Smooth muscle cell (in vitro differentiated cells): ENCODE measurements around the gene DFFB. TPM values are rescaled to one million over a fixed set of nuclear protein-coding genes. Genes with fewer than 3 reads are reported as not detected.

Source experiments
- DNase-seq: peaks from one replicate; lab custom pipeline; 2025; ENCODE audit not compliant: unreplicated experiment; lab: John Stamatoyannopoulos, UW
- H2AFZ ChIP-seq: fragments of 200-600 bp; sonication (generic); 2 replicates; pipeline ENCODE4 v1.6.0; 2016; ENCODE audit warnings: antibody characterized with exemption, low read depth, mild to moderate bottlenecking
- H3F3A ChIP-seq: fragments of 200-600 bp; sonication (generic); 2 replicates; pipeline ENCODE4 v1.6.0; 2017; ENCODE audit warnings: antibody characterized with exemption, low read depth
- H3K27ac ChIP-seq: fragments of 200-600 bp; sonication (generic); 2 replicates; pipeline ENCODE4 v1.5.1; 2016; ENCODE audit warnings: low read depth, mild to moderate bottlenecking
- H3K27me3 ChIP-seq: fragments of 200-600 bp; sonication (generic); 2 replicates; pipeline ENCODE4 v1.6.1; 2016; ENCODE audit warnings: low read depth, mild to moderate bottlenecking
- H3K36me3 ChIP-seq: fragments of 200-600 bp; sonication (generic); 2 replicates; pipeline ENCODE4 v1.5.1; 2016; ENCODE audit warnings: low read depth
- H3K4me1 ChIP-seq: fragments of 200-600 bp; sonication (generic); 2 replicates; pipeline ENCODE4 v1.5.1; 2016; ENCODE audit warnings: low read depth
- H3K4me2 ChIP-seq: fragments of 200-600 bp; sonication (generic); 2 replicates; pipeline ENCODE4 v1.6.0; 2016; ENCODE audit warnings: mild to moderate bottlenecking
- H3K4me3 ChIP-seq: fragments of 200-600 bp; sonication (generic); 2 replicates; pipeline ENCODE4 v1.5.1; 2016; ENCODE audit warnings: mild to moderate bottlenecking
- H3K79me2 ChIP-seq: fragments of 200-600 bp; sonication (generic); 2 replicates; pipeline ENCODE4 v1.6.0; 2016; ENCODE audit warnings: low read depth, mild to moderate bottlenecking
- H3K9ac ChIP-seq: fragments of 200-600 bp; sonication (generic); 2 replicates; pipeline ENCODE4 v1.6.0; 2016; ENCODE audit warnings: low read depth
- H3K9me3 ChIP-seq: fragments of 200-600 bp; sonication (generic); replicated peaks from 2 replicates; pipeline ENCODE4 v1.5.1; 2016; ENCODE audit warnings: low read depth
- H4K20me1 ChIP-seq: fragments of 200-600 bp; sonication (generic); 2 replicates; pipeline ENCODE4 v1.6.0; 2016; ENCODE audit warnings: low read depth
- CTCF ChIP-seq: fragments of 200-600 bp; sonication (generic); IDR thresholded peaks from 2 replicates; pipeline ENCODE4 v1.5.1; 2017; ENCODE audit warnings: borderline replicate concordance, mild to moderate bottlenecking, antibody characterized with exemption; ENCODE audit not compliant: insufficient read depth, poor library complexity, severe bottlenecking
- WGBS: methylation state at CpG from one replicate; pipeline ENCODE4 v1.1.7; 2016; ENCODE audit warnings: low lambda C conversion rate; 5-methylcytosine and 5-hydroxymethylcytosine counted together
- polyA plus RNA-seq: library from polyadenylated mRNA; unstranded; fragments of >200 nt; fragmentation: Nextera tagmentation; extraction: Ambion mirVana; gene quantifications from 2 replicates; pipeline ENCODE4 v1.2.1, GENCODE V29; 2016
- total RNA-seq: library from RNA; depleted of rRNA; stranded (reverse); fragments of >200 nt; gene quantifications from 2 replicates; pipeline ENCODE4 v1.2.3, GENCODE V29; 2014

DFFB gene
- total and polyA plus RNA-seq, 2 experiments from 2014 or later: 3.3 to 4.5 TPM

- Histone ChIP-seq H3K4me2 (no peak overlapping the region), H3K27me3 (no peaks in the 10 kb centered on the region), H4K20me1 (no peaks in the 10 kb centered on the region), H3K36me3 (no peaks in the 10 kb centered on the region), H3K27ac (no peak overlapping the region), H2AFZ (no peak overlapping the region), H3K9ac (no peak overlapping the region), H3K4me1 (no peaks in the 10 kb centered on the region), H3K9me3 (no peaks in the 10 kb centered on the region), H3F3A (no peaks in the 10 kb centered on the region), H3K79me2 (no peaks in the 10 kb centered on the region), H3K4me3 (no peak overlapping the region)
- DNase-seq: no peak
- 83% methylated on average over 5 of the region's 5 CpGs for WGBS
- no peak for TF ChIP-seq CTCF
Observed at GRCh38 chr1:3919706-3920105, 62.4 kb downstream of the DFFB start.

- no peak for DNase-seq
- Histone ChIP-seq H3K4me1 (no peaks in the 10 kb centered on the region), H3K4me3 (no peak overlapping the region), H3K79me2 (no peaks in the 10 kb centered on the region), H3F3A (no peaks in the 10 kb centered on the region), H3K27me3 (no peaks in the 10 kb centered on the region), H3K9me3 (no peaks in the 10 kb centered on the region), H3K9ac (no peak overlapping the region), H4K20me1 (no peaks in the 10 kb centered on the region), H3K36me3 (no peaks in the 10 kb centered on the region), H3K4me2 (no peak overlapping the region), H3K27ac (no peak overlapping the region), H2AFZ (no peak overlapping the region)
- TF ChIP-seq CTCF: no peak
- WGBS: 61% methylated on average over 8 of the region's 8 CpGs
Observed at GRCh38 chr1:3921765-3922164, 64.5 kb downstream of the DFFB start.

DNA sequence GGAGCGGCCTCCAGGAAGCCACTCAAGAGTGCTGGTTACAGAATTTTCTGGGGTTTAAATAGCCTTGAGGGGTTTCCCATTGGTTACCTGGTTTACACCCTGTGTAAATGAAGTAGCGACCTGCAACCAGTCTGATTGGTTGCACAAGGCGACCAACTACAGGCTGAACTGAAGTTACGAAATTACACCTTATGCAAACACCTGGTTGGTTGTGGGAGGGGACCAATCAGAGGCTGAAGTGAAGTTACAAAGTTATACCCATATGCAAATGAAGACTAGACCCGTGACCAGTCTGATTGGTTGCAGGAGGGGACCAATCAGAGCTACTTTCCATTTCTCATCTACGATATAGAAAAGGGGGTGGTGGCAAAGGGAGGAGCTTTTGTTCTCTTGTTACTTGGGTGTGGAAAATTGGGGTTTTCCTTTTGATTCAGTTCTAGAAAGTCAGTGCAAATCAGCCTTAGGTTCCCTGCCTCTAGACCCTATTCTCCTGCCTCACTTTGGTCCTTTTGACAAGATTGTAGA lies 65.0 kb downstream of the DFFB start:
- Histone ChIP-seq H3K4me2 (no peak overlapping the region), H2AFZ (no peak overlapping the region), H3K9ac (no peak overlapping the region), H3K27me3 (no peaks in the 10 kb centered on the region), H3K36me3 (no peaks in the 10 kb centered on the region), H3K4me1 (no peaks in the 10 kb centered on the region), H4K20me1 (no peaks in the 10 kb centered on the region), H3F3A (no peaks in the 10 kb centered on the region), H3K9me3 (no peaks in the 10 kb centered on the region), H3K79me2 (no peaks in the 10 kb centered on the region), H3K4me3 (no peak overlapping the region), H3K27ac (no peak overlapping the region)
- 85% methylated on average over 6 of the region's 6 CpGs for WGBS
- DNase-seq: no peak
- TF ChIP-seq CTCF: no peak

DNA sequence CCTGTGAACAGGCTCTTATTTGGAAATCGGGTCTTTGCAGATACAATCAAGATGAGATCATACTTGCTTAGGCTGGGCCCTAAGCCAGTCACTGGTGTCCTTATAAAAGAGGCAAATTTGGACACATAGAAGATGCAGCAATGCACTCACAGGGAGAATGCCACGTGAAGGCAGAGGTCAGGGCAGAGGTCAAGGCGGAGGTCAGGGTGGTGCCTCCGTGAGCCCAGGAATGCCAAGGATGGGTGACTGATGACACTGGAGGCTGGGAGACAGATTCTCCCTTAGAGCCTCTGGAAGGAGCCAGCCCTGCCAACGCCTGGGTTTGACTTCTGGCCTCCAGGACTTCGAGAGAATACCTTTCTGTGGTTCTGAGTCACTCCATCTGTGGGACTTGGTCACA lies 65.6 kb downstream of the DFFB start:
- Histone ChIP-seq H2AFZ (no peak overlapping the region), H3K36me3 (no peaks in the 10 kb centered on the region), H3K4me2 (no peak overlapping the region), H3K79me2 (no peaks in the 10 kb centered on the region), H3F3A (no peaks in the 10 kb centered on the region), H3K9ac (no peak overlapping the region), H3K27me3 (no peaks in the 10 kb centered on the region), H3K4me1 (no peaks in the 10 kb centered on the region), H4K20me1 (no peaks in the 10 kb centered on the region), H3K9me3 (no peaks in the 10 kb centered on the region), H3K4me3 (no peak overlapping the region), H3K27ac (no peak overlapping the region)
- WGBS: 88% methylated on average over 6 of the region's 6 CpGs
- TF ChIP-seq CTCF: no peak
- no peak for DNase-seq
